Stimulated activated CD4-positive, alpha-beta T cell treated with anti-CD3 and anti-CD28 coated beads, Interleukin-1b, Interleukin-23, amount 100 ng/mL, for 1 hour (primary cell): ENCODE measurements around the gene SH3D19.
"Not testable (repeated sequence)": the region's sequence is repeated elsewhere in the genome, so short reads cannot be mapped to it uniquely, and the experiment has no call there.

ENCODE experiments used
- DNase-seq, 2 donors: peaks; one replicate each; pipeline ENCODE4 v3.0.0-alpha.2; 2020; ENCODE audit warnings: low read depth in 2 of 2

The SH3D19 gene

DNA sequence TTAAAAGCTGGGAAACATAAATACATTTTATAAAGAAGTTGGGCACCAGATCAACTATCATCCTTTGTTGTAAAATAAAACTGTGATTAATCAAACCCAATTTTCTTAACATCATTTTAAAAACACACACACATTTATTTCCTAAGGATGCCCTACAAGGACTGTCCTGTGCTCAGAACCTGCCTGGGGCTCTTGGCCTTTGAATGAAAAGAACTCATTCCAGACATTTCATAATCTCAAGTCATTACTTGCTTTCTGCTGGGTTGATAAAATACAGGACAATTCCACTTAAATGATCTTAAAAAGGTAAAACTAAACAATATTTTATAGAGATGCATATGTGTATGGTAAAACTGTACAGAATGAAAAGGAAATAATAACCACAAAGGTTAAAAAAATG lies 2.8 kb downstream of the SH3D19 start:
- DNase-seq, result no peak

GRCh38 chr4:151322161-151322560 lies 3.2 kb downstream of the SH3D19 start:
- not testable (repeated sequence) for DNase-seq

DNA sequence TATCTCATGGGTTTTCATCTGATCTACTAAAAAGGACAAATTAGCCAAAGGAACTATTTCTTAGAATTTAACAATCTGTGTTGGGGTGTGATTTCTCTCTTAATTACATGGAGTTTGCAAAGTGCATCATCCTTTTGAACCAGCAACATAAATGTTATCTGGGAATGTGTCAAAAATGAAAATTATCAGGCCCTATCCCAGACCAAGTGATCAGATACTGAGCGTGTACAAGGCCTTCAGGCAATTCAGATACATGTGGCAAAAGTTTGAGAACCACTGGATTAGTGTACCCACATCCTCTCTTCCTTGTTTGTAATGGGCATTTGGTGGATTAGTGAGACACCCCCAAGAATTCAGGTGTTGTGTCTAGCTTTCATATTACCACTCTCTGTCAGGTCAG lies 3.8 kb downstream of the SH3D19 start:
- DNase-seq, result no peak

- DNase-seq, result no peak
Observed at GRCh38 chr4:151319490-151319889, 5.9 kb downstream of the SH3D19 start.

GRCh38 chr4:151318307-151319006 lies 6.9 kb downstream of the SH3D19 start:
- no peak for DNase-seq

GRCh38 chr4:151316645-151317044 lies 8.8 kb downstream of the SH3D19 start:
- DNase-seq, result no peak

DNA sequence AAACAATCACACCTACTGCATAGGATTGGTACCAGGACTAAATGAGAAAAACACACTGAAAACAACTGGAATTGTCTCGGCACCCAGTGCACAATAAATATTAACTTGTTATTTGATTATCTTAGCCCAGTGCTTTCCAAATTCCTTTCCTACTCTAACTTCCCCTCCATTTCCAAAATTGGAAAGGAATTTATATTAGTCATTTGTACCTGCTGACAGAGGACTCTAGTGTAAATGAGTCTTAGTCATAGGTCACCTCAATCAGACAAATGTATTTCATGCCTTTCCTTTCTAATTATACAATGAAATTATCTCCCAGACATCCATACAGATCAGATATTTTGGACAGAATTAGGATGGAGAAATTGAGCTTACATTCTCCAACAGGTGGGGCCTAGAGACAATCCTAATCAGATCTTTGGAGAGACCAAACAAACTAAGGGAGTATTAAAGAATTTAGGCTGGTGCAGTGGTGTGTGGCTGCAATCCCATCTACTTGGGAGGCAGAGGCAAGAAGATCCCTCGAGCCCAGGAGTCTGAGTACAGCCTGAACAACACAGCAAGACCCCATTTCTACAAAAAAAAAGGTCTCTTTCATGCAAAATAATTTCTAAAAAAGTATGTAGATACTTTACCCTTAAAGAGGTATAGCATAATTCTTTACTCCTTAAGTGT lies 10.1 kb downstream of the SH3D19 start:
- DNase-seq, result no peak

DNA sequence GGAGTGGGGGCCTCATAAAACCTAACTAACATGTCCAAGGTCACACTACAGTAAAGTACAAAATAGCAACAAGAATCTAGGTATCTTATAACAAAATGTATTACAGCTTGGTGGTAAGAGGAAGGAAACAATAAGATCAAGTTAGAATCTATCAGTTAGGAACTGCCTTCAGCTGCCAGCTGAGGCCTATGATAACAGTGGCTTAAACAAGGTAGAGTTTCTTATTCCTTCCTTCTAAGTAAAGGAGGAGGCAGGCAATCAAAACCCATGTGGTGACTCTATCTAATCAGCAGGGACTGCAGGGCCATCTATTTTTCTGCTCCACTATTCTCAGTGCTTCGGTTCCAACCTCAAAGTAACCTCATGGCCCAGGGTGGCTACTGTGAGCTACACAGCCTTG lies 10.9 kb downstream of the SH3D19 start:
- no peak for DNase-seq

DNA sequence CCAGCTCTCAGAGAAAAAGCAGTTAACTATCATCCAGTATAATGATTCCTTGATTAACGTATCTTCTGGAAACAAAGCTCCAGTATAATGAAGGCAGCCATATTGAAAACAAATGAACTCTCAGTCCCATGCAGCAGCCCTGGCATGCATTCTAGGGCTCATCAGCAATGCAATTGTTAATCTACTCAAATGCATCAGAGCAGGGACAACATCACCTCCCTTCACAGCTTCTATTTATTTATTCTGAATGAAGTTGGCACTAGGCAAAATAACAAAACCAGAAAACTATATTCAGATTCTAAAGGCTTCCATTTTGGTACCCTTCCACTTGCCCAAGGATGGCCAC lies 11.4 kb downstream of the SH3D19 start:
- no peak for DNase-seq

GRCh38 chr4:151313306-151314009 lies 11.9 kb downstream of the SH3D19 start:
- DNase-seq, result no peak

DNA sequence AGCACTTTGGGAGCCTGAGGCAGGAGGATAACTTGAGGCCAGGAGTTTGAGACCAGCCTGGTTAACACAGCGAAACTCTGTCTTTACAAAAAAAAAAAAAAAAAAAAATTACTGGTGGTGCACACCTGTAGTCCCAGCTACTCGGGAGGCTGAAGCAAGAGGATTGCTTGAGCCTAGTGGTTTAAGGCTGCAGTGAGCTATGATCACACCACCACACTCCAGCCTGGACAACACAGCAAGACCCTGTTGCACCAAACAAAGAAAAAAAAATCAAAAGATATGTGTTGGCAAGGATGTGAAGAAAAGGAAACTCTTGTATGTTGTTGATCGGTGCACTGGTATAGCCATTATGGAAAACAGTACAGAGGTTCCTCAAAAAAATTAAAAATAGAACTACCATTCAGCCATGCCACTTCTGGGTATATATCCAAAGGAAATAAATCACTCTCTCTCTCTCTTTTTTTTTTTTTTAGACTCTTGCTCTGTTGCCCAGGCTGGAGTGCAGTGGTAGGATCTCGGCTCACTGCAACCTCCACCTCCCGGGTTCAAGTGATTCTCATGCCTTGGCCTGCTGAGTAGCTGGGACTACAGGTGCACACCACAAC lies 15.2 kb downstream of the SH3D19 start:
- DNase-seq, result no peak

DNA sequence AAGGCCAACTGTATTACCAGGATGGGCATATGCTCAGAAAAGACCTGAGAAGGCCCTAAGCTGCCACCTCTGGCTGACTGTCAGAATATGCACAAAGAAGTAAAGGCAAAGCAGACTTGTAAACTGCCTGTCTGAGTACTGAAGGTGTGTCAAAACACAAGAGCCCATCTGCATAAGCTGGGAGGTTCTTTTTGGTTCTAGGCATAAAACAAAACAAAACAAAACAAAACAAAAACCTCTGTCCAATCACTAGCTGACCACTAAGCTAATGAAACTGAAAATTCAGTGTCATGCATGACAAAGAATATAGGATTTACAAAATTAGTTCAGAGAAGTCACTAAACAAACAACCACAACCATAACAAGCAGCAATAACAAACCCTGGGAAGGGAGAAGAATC lies 20.6 kb downstream of the SH3D19 start:
- DNase-seq, result no peak

- DNase-seq, result no peak
Observed at GRCh38 chr4:151304226-151304625, 21.2 kb downstream of the SH3D19 start.

DNA sequence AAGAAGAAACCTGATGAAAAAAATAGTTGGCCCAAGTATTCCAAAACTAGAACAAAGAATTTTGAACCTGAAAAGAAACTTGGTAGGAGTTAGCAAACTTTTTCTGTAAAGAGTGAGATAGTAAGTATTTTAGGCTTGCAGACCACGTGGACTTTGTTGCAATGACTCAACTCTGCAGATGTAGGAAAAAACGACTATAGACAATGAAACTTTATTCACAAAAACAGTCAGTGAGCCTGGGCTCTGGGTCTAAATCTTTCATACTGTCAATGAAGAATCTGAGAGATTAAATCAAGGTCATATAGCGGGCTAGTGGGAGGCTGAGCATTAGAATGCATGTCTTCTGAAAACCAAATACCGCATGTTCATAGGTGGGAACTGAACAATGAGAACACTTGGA lies 23.0 kb downstream of the SH3D19 start:
- DNase-seq, result no peak

DNA sequence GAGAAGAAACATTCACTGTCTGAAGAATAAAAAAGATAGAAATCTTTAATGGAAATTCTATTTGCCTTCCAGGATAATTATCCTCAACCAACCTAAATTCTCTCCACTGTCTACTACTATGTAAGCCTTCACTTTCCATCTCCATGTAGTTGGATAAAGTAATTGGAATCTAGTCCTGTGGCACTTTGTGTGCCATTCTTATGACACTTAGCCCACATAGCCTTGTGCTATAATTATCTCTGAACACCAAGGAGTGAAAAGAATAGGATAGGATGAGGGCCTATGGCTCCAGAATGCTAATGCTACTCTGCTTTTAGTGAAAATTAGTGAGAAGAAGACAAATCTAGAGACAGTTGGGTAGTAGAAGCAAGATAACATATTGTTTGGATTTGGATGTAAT lies 28.2 kb downstream of the SH3D19 start:
- DNase-seq, result no peak

DNA sequence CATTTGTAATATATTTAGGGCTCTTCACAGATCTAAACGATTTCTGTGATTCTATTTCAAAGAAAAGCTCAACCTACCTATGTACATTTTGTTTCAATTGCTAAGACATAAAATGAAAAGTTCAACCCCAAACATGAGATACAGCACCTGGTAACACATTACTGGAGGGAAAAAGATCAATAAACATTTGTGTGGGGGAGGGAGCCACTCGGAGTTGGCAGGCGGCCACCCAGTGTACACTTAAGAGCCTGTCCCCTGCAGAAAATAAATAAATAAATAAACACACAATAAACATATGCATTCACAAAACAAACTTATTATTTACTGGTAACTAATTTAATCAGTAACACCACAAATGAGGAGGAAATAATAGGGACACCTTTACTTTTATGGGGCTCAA lies 29.2 kb downstream of the SH3D19 start:
- DNase-seq, result no peak

GRCh38 chr4:151294833-151295496 lies 30.4 kb downstream of the SH3D19 start:
- DNase-seq, result no peak

GRCh38 chr4:151292038-151292437 lies 33.4 kb downstream of the SH3D19 start:
- DNase-seq, result no peak

GRCh38 chr4:151291485-151291884 lies 33.9 kb downstream of the SH3D19 start:
- DNase-seq, result no peak

GRCh38 chr4:151287409-151287808 lies 38.0 kb downstream of the SH3D19 start:
- DNase-seq, result no peak

DNA sequence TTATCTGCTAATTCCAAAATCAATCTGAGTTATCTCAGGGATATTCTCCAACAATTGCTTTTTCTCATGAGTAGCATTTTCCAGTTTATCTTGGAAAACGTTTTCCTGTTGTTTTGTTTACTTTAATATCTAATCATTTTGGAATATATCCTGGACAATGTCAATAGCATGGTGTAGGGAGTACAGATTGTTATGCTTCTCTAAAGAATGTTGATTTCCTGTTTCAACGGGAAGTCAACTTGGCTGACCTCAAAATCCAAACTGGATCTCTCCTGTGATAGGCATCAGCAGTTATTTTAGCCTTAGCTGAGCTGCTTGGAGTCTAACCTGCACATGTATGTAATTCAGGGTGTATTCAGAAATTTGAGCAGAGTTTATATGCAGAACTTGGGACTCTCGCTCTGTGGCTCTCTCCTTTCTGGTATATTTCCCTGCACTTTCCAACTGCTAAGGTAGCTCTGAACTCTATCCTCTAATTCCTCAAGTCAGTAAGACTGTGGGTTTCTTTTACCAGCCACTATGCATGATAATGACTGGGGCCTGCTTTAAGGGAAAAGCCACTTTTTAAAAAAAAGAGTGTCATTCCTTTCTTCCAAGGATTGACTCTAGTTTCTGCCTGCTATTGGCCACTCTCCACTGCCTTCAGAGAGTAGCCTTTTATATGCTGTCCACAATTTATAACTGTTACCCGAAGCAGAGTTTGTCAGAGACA lies 40.7 kb downstream of the SH3D19 start:
- DNase-seq, result no peak
